ENCODE measurements around the gene SLC25A22. TPM values are rescaled to one million over a fixed set of nuclear protein-coding genes. Genes with fewer than 3 reads are reported as not detected.
A peak's percentile ranks its signal among the peaks of the same experiment; 100 is the strongest.

The SLC25A22 gene
- total RNA-seq, 2 experiments from 2014 or later, result 45.9 to 49.1 TPM

DNA sequence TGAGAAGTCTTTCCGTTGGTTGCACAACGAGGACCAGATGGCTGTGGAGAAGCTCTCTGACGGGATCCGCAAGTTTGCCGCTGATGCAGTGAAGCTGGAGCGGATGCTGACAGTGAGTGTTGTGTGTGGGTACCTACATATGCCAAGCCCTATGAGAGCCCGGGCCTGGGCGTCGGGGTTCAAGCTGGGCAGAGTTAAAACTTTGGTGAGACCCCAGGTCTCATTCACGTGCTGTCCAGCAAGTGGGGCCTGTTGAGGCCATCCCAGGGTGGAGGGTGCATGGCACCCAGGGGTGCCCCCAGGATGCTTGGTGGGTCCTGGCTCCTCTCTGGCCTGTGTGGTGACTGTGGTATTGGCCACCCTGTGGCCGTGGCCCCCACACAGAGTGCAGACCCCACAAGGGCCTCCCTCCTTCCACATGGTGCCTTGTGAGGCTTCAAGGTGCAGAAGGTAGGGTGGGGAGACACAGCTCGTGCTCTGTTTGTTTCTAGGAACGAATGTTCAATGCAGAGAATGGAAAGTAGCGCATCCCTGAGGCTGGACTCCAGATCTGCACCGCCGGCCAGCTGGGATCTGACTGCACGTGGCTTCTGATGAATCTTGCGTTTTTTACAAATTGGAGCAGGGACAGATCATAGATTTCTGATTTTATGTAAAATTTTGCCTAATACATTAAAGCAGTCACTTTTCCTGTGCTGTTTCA, 33.6 kb downstream of the SLC25A22 start:
- ChIA-PET POLR2A (no interaction called here), CTCF (interaction anchor here (0.6 to 1.5 kb wide), 4 partner anchors 22 to 301 kb away, joined by 3 to 4 read pairs (median 4); no protein-coding TSS in a partner anchor)
- Mint-ChIP-seq H3K36me3 (ENCODE audit: low read depth) (peaks cover 29% of the 10 kb centered on the region), H3K27me3 (no peaks in the 10 kb centered on the region), H3K9me3 (no peaks in the 10 kb centered on the region), H3K27ac (no peak overlapping the region), H3K4me3 (no peak overlapping the region), H3K4me1 (peaks cover 4% of the 10 kb centered on the region)
- DNase-seq, result no peak

DNA sequence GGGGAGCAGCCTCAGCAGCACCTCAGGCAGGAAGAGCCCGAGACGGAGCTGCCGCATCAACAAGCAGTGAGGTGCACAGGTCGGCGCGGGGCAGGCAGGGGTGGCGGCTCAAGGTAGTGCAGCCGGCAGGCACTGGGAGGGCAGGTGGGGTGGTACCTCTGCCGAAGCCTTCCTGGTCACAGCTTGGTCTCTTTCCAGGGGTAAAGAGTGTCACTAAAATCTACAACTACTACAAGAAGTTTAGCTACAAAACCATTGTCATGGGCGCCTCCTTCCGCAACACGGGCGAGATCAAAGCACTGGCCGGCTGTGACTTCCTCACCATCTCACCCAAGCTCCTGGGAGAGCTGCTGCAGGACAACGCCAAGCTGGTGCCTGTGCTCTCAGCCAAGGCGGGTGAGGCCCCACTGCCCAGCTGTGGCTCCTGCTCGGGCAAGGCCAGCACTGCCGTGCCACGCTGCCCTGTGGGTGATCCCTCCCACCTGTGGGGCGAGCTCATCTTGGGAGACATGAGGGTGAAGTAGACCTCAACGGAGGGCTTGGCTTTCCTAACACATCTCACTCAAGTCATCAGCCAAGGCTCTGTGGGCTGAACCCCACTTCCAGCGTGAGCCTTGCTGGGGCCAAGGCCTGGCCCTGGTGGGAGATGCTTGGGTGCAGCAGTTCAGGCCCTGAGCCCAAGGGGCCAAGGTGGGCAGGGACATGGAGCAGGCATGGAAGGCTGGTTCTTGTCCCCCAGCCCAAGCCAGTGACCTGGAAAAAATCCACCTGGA, 34.3 kb downstream of the SLC25A22 start:
- CTCF ChIA-PET, result interaction anchor here (0.6 to 1.5 kb wide), 4 partner anchors 22 to 300 kb away, joined by 3 to 4 read pairs (median 4); no protein-coding TSS in a partner anchor

DNA sequence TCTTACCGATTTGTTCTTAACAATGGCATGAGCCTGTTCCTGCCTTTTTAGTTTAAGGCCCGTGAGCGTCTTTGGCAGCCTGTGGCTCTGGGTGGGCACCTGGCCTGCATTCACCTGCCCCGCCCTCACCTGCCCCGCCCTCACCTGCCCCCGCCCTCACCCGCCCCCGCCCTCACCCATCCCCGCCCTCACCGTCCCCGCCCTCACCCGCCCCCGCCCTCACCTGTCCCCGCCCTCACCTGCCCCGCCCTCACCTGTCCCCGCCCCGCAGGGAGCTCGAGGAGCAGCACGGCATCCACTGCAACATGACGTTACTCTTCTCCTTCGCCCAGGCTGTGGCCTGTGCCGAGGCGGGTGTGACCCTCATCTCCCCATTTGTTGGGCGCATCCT, 35.0 kb downstream of the SLC25A22 start:
- H3K27ac Mint-ChIP-seq, result no peak overlapping the region
- no peaks in the 10 kb centered on the region for H3K27me3 Mint-ChIP-seq
- H3K9me3 Mint-ChIP-seq, result no peaks in the 10 kb centered on the region
- CTCF ChIA-PET, result interaction anchor here (1.3 to 1.4 kb wide), 2 partner anchors 56 to 244 kb away, joined by 3 to 4 read pairs; no protein-coding TSS in a partner anchor
- H3K4me1 Mint-ChIP-seq, result peaks cover 4% of the 10 kb centered on the region
- H3K4me3 Mint-ChIP-seq, result no peak overlapping the region
- DNase-seq, result no peak
- peaks cover 33% of the 10 kb centered on the region for H3K36me3 Mint-ChIP-seq (ENCODE audit: low read depth)
- POLR2A ChIA-PET, result interaction anchor here (0.6 kb wide), 1 partner anchor 9 kb away, joined by 3 read pairs; no protein-coding TSS in a partner anchor

More for the DNA sequence above, 34.3 kb downstream of the SLC25A22 start:
- POLR2A ChIA-PET, result interaction anchor here (0.6 kb wide), 1 partner anchor 10 kb away, joined by 3 read pairs; no protein-coding TSS in a partner anchor
- Mint-ChIP-seq H3K27ac (no peak overlapping the region), H3K27me3 (no peaks in the 10 kb centered on the region), H3K9me3 (no peaks in the 10 kb centered on the region), H3K4me1 (peaks cover 4% of the 10 kb centered on the region), H3K36me3 (ENCODE audit: low read depth) (peaks cover 31% of the 10 kb centered on the region), H3K4me3 (no peak overlapping the region)
- no peak for DNase-seq

DNA sequence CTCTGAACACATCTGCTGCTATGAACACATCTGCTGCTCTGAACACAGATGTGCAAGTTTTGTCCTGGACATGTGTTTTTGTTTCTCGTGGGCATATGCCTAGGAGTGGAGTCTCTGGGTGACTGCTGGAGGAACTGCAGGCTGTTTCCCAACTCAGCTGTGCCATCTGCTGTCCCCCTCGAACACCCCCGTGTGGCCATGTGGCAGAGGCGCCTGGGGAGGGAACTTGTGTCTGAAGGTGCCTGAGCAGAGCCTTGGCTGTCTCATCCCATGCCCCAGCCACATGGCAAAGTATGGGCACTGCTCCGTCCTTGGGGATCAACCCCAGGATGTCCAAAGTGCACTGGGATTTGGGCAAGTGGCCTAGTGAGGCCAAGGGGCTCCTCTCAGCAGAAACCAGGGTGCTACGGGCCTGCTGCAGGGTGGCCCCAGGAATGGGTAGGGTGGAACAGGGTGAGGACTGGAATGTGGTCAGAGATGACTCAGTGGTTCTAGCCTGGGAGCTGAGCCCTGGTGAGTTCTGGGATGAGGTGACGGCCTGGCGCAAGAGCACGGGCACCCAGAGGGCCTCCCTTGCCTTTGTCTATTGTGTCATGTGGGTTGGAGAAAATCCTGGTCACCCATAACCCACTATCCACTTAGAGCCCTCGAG, 35.5 kb downstream of the SLC25A22 start:
- Mint-ChIP-seq H3K27me3 (no peaks in the 10 kb centered on the region), H3K9me3 (no peaks in the 10 kb centered on the region), H3K4me1 (peaks cover 4% of the 10 kb centered on the region), H3K36me3 (ENCODE audit: low read depth) (peaks cover 35% of the 10 kb centered on the region), H3K4me3 (no peak overlapping the region), H3K27ac (no peak overlapping the region)
- peak; percentile 35 for DNase-seq
- CTCF ChIA-PET, result interaction anchor here (1.4 kb wide), 1 partner anchor 55 kb away, joined by 3 read pairs; no protein-coding TSS in a partner anchor
- POLR2A ChIA-PET, result no interaction called here

DNA sequence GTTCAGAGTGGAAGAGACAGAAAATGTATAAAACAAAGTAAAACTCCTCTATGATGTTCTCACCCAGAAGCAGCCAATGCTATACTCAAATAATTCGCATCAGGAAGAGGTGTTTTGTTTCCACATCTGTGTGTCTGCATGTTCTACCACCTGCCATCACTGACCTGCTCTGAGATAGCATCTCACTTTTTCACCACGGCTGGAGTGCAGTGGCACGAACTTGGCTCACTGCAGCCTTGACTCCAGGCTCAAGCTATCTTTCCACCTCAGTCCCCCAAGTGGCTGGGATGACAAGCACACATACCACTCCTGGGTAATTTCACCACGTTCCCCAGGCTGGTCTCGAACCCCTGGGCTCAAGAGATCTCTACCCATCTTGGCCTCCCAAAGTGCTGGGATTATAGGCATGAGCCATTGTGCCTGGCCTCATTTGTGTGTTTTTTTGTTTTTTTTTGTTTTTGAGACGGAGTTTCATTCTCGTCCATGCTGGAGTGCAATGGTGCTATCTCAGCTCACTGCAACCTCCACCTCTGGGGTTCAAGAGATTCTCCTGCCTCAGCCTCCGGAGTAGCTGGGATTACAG, 36.5 kb downstream of the SLC25A22 start:
- Mint-ChIP-seq H3K4me1 (peaks cover 4% of the 10 kb centered on the region), H3K36me3 (ENCODE audit: low read depth) (peaks cover 42% of the 10 kb centered on the region), H3K27ac (peak overlapping the region; percentile 64), H3K4me3 (no peak overlapping the region), H3K9me3 (no peaks in the 10 kb centered on the region), H3K27me3 (no peaks in the 10 kb centered on the region)
- DNase-seq, result no peak
- ChIA-PET POLR2A (no interaction called here), CTCF (interaction anchor here (0.7 to 1.2 kb wide), 2 partner anchors 16 to 205 kb away, joined by 3 to 6 read pairs; no protein-coding TSS in a partner anchor)

DNA sequence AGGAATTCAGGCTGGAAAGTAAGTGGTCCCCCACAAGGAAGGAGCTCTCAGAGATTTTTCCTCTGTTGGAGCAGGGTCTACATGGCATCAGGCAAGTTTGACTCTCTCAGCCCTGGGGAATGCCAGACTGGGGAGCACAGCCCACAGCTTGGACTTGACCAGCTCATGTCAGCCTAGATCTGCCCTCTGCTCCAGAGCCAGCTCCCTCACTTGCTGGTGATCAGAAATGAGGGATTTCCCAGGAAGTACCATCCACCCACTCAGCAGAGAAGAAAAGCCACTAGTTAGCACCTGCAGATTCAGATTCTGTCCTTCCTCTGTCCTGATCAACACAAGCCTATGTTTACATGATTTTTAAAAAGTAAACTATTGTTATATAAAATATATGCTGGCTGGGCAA, 37.8 kb downstream of the SLC25A22 start:
- Mint-ChIP-seq H3K27ac (no peak overlapping the region), H3K4me3 (no peak overlapping the region), H3K9me3 (no peaks in the 10 kb centered on the region), H3K36me3 (ENCODE audit: low read depth) (peaks cover 39% of the 10 kb centered on the region), H3K4me1 (peaks cover 2% of the 10 kb centered on the region), H3K27me3 (no peaks in the 10 kb centered on the region)
- POLR2A ChIA-PET, result no interaction called here
- CTCF ChIA-PET, result interaction anchor here (1.4 to 1.6 kb wide), 2 partner anchors 10 to 37 kb away, joined by 4 to 5 read pairs; no protein-coding TSS in a partner anchor
- no peak for DNase-seq

DNA sequence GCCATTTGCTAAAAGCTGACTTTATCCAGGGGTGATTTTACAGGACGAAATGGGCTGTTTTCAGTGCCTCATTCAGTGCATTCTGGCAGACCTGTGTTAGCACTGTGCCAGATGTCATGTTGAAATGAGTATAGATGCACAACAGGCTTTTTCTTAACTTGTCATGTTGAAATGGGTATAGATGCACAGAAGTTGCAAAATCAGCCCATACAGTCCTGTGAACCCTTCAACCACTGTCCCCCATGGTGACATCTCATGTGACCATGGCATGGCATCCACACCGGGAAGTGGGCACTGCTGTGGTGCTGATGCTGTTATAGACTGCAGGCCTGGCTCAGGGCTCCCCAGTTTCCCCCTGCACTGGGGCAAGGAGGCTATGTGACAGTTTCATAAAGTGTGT, 48.4 kb downstream of the SLC25A22 start:
- Mint-ChIP-seq H3K27me3 (no peaks in the 10 kb centered on the region), H3K36me3 (ENCODE audit: low read depth) (peaks cover 9% of the 10 kb centered on the region), H3K27ac (peak overlapping the region; percentile 36), H3K9me3 (no peaks in the 10 kb centered on the region), H3K4me3 (peak overlapping the region; percentile 52), H3K4me1 (peaks cover 26% of the 10 kb centered on the region)
- ChIA-PET CTCF (interaction anchor here (0.6 to 1.8 kb wide), 2 partner anchors 11 to 16 kb away, joined by 4 to 5 read pairs; no protein-coding TSS in a partner anchor), POLR2A (no interaction called here)
- no peak for DNase-seq

DNA sequence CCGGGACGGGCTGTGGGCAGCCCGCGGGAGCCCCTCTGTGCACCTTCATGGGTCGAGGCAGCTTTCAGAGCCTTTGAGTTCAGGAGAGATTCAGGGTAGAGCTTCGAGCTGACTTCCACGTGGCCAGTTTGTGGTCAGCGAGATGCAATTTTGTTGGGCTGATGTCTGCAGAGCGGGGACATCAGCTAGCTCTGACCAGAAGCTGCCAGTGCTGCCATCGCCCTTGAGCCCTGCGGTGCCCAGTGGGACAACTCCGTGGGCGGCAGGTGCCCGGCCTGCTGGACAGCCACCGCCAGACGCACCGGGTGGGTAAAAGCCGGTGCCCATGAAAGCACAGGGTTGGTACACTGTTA, 50.1 kb downstream of the SLC25A22 start:
- ChIA-PET CTCF (interaction anchor here (0.5 to 2.0 kb wide), 3 partner anchors 9 to 446 kb away, joined by 3 to 9 read pairs (median 4); no protein-coding TSS in a partner anchor), POLR2A (no interaction called here)
- no peak for DNase-seq
- Mint-ChIP-seq H3K27me3 (no peaks in the 10 kb centered on the region), H3K27ac (peak overlapping the region; percentile 81), H3K9me3 (no peaks in the 10 kb centered on the region), H3K36me3 (ENCODE audit: low read depth) (peaks cover 9% of the 10 kb centered on the region), H3K4me3 (peak overlapping the region; percentile 83), H3K4me1 (peaks cover 26% of the 10 kb centered on the region)

DNA sequence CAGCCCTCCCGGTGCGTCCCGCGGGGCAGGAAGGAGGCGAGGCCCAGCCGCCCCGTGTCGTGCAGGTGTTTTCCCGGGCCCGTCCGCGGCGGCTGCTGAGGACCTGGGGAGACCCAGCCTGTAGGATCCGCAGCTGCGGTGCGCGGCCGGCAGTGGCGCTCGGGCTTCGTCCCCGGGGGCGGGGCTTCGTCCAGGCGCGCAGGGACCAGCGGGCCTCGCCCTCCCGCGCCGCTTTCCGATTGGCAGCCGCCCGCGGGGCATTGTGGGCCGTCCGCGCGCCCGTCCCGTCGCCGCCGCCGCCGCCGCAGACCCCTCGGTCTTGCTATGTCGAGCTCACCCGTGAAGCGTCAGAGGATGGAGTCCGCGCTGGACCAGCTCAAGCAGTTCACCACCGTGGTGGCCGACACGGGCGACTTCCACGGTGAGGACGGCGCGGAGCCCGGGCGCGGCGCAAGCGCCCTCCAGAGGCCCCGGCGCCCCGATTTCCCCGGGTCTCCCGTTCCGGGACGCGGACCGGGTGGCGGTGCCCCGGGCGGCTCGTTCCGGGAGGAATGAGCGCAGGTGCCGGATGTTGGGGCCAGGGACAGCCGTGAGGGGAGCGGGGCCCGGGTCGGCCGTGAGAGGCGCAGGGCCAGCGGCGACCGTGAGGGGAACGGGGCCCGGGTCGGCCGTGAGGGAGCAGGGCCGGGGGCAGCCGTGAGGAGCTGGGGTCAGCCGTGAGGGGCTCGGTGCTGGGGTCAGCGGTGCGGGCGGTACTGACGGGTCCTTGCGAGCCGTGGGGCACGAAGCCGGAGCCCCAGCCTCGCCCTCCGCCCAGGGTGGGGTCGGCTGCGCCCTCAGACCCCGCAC, 50.7 kb downstream of the SLC25A22 start, which contains the start of gene TALDO1:
TSS of gene TALDO1 (plus strand) at position 307 of the 849 bp plus-strand sequence. CDS start at position 325, 18 bp downstream.
- peaks cover 23% of the 10 kb centered on the region for H3K4me1 Mint-ChIP-seq
- H3K9me3 Mint-ChIP-seq, result no peaks in the 10 kb centered on the region
- H3K27ac Mint-ChIP-seq, result peak within 1 kb of the TSS; percentile 83
- peak; percentile 83 for DNase-seq
- ChIA-PET CTCF (interaction anchor here (0.5 to 2.0 kb wide), 5 partner anchors 10 to 446 kb away, joined by 3 to 9 read pairs (median 3); no protein-coding TSS in a partner anchor), POLR2A (interaction anchor here (0.6 kb wide), 1 partner anchor 159 kb away, joined by 5 read pairs; no protein-coding TSS in a partner anchor)
- peak within 1 kb of the TSS; percentile 83 for H3K4me3 Mint-ChIP-seq
- H3K36me3 Mint-ChIP-seq (ENCODE audit: low read depth), result peaks cover 6% of the 10 kb centered on the region
- no peaks in the 10 kb centered on the region for H3K27me3 Mint-ChIP-seq

DNA sequence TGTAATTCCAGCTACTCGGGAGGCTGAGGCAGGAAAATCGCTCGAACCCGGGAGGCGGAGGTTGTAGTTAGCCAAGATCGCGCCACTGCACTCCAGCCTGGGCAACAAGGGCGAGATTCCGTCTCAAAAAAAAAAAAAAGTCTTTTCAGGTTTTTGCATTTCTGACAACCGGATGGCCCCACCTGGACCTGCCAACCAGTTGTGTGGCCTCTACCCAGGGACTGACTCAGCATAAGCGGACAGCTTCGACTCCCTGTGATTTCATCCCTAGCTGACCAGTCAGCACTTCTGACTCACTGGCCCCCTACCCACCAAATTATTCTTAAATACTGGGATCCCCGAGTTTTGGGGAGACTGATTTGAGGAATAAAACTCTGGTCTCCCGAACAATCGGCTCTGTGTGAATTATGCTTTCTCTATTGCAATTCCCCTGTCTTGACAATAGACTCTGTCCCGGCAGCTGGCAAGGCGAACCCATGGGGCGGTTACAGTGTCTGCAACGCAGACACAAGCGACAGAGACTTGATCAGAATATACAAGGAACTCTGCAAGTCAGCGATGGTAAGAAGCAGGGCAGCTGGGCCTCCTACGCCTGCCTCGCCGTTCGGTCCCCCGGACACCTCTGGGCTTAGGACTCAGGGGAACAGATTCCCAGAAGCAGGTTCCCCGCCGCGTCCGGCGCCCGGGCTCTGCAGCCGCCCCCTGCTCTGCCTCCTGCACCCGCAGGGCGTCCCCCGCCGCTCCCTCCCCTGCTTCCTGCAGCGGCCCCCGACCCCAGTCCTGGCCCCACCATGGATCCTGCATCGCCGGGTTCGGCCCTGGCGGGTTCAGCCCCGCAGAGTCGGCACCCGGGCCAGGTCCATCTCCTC, 51.6 kb downstream of the SLC25A22 start:
- H3K4me3 Mint-ChIP-seq, result peak overlapping the region; percentile 83
- ChIA-PET CTCF (interaction anchor here (0.6 to 2.0 kb wide), 4 partner anchors 10 to 108 kb away, joined by 3 to 9 read pairs (median 3); no protein-coding TSS in a partner anchor), POLR2A (no interaction called here)
- peak overlapping the region; percentile 83 for H3K27ac Mint-ChIP-seq
- no peaks in the 10 kb centered on the region for H3K27me3 Mint-ChIP-seq
- DNase-seq, result peak; percentile 63
- H3K9me3 Mint-ChIP-seq, result no peaks in the 10 kb centered on the region
- peaks cover 21% of the 10 kb centered on the region for H3K4me1 Mint-ChIP-seq
- H3K36me3 Mint-ChIP-seq (ENCODE audit: low read depth), result peaks cover 4% of the 10 kb centered on the region

DNA sequence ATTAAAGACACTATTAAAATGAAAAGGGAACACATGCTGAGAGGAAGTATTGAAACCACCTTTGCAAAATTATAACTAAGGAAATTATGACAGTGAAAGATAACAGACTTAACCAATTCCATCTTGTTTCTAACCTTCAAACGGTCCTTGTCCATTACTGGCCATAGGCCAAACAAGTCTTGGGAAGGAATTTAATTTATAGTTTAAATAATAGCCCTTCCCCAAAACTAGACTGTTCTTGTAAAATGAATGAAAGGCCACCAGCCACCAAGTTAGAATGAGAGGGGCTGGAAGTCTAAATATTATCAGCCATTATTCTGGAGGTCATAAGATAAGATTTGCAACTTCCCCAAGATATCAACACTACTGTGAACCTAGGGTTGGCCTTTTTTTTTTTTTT, 52.7 kb downstream of the SLC25A22 start:
- DNase-seq, result no peak
- no peaks in the 10 kb centered on the region for H3K27me3 Mint-ChIP-seq
- H3K9me3 Mint-ChIP-seq, result no peaks in the 10 kb centered on the region
- peaks cover 4% of the 10 kb centered on the region for H3K36me3 Mint-ChIP-seq (ENCODE audit: low read depth)
- peaks cover 21% of the 10 kb centered on the region for H3K4me1 Mint-ChIP-seq
- CTCF ChIA-PET, result interaction anchor here (0.7 to 0.9 kb wide), 2 partner anchors 18 to 190 kb away, joined by 3 read pairs; no protein-coding TSS in a partner anchor
- no peak overlapping the region for H3K4me3 Mint-ChIP-seq
- POLR2A ChIA-PET, result no interaction called here
- no peak overlapping the region for H3K27ac Mint-ChIP-seq

Data from activated CD4-positive, alpha-beta T cell treated with anti-CD3 and anti-CD28 coated beads, Interleukin-2, amount 10 ng/mL, durations not matched to agents 7 days and 5 days (primary cell).